22Rv1 (cell line): ENCODE measurements around the gene EVA1A.

Source experiments
- H3K27ac ChIP-seq: fragments of 450-650 bp; 2 replicates; pipeline ENCODE4 v1.5.1; 2017
- ZFX ChIP-seq: fragments of 450-650 bp; IDR thresholded peaks from 2 replicates; pipeline ENCODE4 v1.6.1; 2017; ENCODE audit warnings: antibody characterized with exemption, borderline replicate concordance
- TF ChIP-seq, protein P1 (sequence below): fragments of 450-650 bp; IDR thresholded peaks from 2 replicates; pipeline ENCODE4 v1.5.1; 2017; ENCODE audit warnings: mild to moderate bottlenecking

EVA1A gene

DNA sequence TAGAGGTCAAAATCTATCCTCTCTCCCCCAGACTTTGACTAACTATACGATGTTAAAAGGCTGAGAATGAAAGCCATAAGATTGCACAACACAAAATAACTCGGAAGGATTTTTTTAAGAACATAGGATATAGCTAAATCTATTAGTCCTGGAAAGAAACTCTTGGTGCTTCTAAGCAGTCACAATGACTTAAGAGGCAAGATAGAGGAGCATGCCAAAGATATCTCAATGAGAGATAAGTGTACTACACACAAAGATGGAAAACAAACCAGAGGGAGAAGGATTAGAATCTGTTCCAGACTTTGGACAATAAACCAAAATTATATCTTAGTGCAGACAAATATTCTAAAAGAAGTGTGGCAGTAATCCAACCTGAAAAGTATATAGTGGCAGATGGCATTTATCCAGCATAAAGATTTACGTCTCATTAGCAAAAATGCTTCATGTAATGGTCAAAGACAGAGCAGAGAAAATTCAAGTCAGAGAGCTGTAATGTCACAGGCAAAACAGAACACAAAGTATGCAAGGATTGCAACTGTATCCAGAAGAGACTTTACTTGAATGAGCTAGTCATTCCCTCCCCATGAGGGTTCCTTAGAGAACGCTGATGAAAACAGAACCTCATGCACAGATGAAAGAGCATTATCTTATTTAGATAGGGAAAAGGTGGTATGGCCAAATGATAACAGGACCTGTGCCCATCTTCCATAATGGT lies 28.8 kb upstream of the EVA1A start:
- no peak overlapping the region for H3K27ac ChIP-seq
- no peak for TF ChIP-seq ZFX
- TF ChIP-seq, protein P1, sequence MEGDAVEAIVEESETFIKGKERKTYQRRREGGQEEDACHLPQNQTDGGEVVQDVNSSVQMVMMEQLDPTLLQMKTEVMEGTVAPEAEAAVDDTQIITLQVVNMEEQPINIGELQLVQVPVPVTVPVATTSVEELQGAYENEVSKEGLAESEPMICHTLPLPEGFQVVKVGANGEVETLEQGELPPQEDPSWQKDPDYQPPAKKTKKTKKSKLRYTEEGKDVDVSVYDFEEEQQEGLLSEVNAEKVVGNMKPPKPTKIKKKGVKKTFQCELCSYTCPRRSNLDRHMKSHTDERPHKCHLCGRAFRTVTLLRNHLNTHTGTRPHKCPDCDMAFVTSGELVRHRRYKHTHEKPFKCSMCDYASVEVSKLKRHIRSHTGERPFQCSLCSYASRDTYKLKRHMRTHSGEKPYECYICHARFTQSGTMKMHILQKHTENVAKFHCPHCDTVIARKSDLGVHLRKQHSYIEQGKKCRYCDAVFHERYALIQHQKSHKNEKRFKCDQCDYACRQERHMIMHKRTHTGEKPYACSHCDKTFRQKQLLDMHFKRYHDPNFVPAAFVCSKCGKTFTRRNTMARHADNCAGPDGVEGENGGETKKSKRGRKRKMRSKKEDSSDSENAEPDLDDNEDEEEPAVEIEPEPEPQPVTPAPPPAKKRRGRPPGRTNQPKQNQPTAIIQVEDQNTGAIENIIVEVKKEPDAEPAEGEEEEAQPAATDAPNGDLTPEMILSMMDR: no peak

DNA sequence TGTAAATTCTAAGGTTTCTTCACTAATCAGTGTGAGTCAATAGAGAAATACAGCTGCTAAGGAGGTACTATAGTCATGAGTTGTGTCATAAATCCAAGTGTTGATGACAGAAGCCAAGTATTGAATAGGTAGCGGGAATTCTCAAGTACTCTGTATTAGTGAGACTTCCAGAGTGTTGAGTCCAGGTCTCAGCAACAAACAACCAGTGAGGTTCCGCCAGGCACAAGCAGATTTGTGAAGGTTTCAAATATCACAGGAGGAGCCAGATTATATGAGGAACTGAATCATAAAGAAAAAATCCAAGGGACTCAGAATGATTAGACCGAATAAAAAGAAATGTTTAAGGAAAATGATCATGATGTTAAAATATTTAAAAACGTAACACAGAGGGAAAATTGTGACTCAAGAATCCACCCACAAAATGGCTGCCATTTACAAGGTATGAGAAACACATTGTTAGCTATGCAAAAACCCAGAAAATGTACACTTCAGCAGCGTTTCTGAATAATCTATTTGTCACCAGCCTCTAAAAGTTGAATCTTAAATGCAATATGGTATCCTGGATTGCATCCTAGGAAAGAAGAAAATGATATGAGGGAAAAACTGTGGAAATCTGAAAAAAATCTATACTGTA lies 27.3 kb upstream of the EVA1A start:
- TF ChIP-seq, protein P1: no peak
- no peak for TF ChIP-seq ZFX
- H3K27ac ChIP-seq: no peak overlapping the region

DNA sequence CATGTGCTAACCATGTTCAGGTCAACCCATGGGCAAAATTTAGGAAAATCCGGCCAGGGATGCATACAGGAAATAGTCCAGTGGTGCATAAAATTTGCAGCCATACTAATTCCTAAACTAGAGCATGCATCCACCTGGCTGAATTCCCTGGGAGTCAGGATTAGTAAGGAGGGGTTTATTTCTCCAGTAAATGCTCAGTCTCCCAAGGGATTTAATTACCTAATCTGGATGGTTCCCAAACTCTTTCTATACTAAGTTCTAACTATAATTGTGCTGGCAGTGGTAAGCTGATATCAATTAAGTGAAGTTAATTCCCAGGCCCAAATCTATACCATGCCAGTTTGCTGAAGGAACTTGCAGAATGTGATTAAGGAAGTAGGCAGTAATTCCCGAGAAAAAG lies 26.2 kb upstream of the EVA1A start:
- no peak for TF ChIP-seq ZFX
- TF ChIP-seq, protein P1: no peak
- H3K27ac ChIP-seq: no peak overlapping the region

DNA sequence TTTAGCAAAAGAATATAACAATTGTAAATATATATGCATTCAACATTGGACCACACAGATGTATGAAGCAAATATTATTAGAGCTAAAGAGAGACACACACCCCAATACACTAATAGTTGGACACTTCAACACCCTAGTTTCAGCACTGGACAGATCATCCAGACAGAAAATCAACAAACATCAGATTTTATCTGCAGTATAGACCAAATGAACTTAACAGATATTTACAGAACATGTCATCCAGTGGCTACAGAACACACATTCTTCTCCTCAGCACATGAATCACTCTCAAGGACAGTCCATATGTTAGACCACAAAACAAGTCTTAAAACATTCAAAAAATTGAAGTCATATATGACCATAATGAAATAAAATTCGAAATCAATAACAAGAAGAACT lies 22.1 kb upstream of the EVA1A start:
- TF ChIP-seq ZFX: no peak
- H3K27ac ChIP-seq: no peak overlapping the region

DNA sequence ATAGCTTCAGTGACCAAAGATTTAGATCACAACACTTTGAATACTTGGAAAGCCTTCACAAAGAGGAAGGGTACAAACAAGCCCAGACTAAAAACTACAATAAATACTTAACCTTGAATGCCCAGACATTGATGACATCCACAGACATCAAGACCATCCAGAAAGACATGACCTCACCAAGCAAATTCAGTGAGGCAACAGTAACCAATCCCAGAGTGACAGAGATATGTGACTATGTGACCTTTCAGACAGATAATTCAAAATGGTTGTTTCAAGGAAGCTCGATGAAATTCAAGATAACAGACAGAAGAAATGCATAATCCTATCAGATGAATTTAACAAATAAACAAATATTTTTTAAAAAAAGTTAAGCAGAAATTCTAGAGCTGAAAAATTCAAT lies 19.9 kb upstream of the EVA1A start:
- TF ChIP-seq ZFX: no peak
- TF ChIP-seq, protein P1: no peak
- no peak overlapping the region for H3K27ac ChIP-seq

DNA sequence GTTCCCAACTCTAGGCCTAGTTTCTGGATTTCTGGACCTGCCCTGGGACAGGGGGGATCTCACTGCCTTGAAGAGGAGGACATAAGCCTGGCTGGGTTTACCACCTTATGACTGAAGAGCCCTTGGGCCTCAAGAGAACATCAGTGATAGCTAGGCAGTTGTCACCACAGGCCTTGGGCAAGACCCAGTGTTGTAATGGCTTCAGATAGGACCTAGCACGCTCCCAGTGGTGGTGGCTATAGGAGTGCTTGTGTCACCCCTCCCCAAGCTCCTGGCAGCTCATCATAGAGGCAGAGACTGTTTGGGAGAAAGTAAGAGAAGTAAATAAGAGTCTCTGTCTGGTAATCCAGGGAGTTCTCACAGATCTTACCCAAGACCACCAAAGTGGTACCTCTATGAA lies 19.4 kb upstream of the EVA1A start:
- no peak for TF ChIP-seq ZFX
- TF ChIP-seq, protein P1: no peak

DNA sequence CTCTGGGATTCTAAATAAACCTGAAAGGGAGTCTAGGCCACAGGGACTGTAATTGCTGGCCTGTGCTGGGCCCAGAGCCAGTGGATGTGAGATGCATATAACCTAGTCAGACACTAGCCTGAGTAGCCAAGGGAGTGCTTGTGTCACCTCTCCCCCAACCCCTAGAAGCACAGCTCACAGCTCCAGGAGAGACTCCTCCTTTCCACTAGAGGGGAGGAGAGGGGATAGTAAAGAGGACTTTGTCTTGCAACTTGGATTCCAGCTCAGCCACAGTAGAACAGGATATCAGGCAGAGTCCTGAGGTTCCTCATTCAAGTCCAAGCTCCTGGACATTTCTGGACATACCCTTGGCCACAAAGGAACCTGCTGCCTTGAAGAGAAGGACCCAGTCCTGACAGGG lies 18.4 kb upstream of the EVA1A start:
- TF ChIP-seq, protein P1: no peak
- no peak for TF ChIP-seq ZFX
- H3K27ac ChIP-seq: no peak overlapping the region

More for the DNA sequence above, 19.4 kb upstream of the EVA1A start:
- no peak overlapping the region for H3K27ac ChIP-seq
